NCI-H510A (cell line): ENCODE data around the gene OR13C5.
"Not testable (repeated sequence)": the region's sequence is repeated elsewhere in the genome, so short reads cannot be mapped to it uniquely, and the experiment has no call there.

Experiments
- DNase-seq: peaks from one replicate; lab custom pipeline; 2025; lab: John Stamatoyannopoulos, UW

The OR13C5 gene

GRCh38 chr9:104599313-104599712 lies at the start of gene OR13C5:
TSS of gene OR13C5 (minus strand) at chr9:104599413. CDS start at chr9:104599413, 0 bp downstream.
- DNase-seq, result not testable (repeated sequence)

- no peak for DNase-seq
These were observed 36.2 kb upstream of the OR13C5 start for GRCh38 chr9:104635456-104635855.

GRCh38 chr9:104633976-104634520 lies 34.8 kb upstream of the OR13C5 start:
- DNase-seq, result no peak

GRCh38 chr9:104625964-104626363 lies 26.8 kb upstream of the OR13C5 start:
- not testable (repeated sequence) for DNase-seq

- no peak for DNase-seq
These were observed 18.9 kb upstream of the OR13C5 start, which contains the start of gene OR13C9 for GRCh38 chr9:104618104-104618503. TSS of gene OR13C9 (minus strand) at chr9:104618204. CDS start at chr9:104618204, 0 bp downstream.

GRCh38 chr9:104617418-104617817 lies 18.2 kb upstream of the OR13C5 start:
- no peak for DNase-seq

- no peak for DNase-seq
These were observed 12.0 kb upstream of the OR13C5 start for GRCh38 chr9:104611213-104611612.

GRCh38 chr9:104608336-104608735 lies 9.1 kb upstream of the OR13C5 start:
- DNase-seq, result no peak

- no peak for DNase-seq
These were observed 6.9 kb upstream of the OR13C5 start for GRCh38 chr9:104606152-104606551.

- DNase-seq, result not testable (repeated sequence)
These were observed 6.3 kb upstream of the OR13C5 start, which contains the start of gene OR13C2 for GRCh38 chr9:104605527-104605926. TSS of gene OR13C2 (minus strand) at chr9:104605627. CDS start at chr9:104605627, 0 bp downstream.

- DNase-seq, result no peak
These were observed 5.6 kb upstream of the OR13C5 start for GRCh38 chr9:104604801-104605200.

GRCh38 chr9:104598749-104599148 lies 464 bp downstream of the OR13C5 start:
- DNase-seq, result not testable (repeated sequence)

GRCh38 chr9:104589626-104590025 lies 9.6 kb downstream of the OR13C5 start:
- no peak for DNase-seq

- no peak for DNase-seq
These were observed 12.6 kb downstream of the OR13C5 start for GRCh38 chr9:104586496-104587180.

- DNase-seq, result no peak
These were observed 18.7 kb downstream of the OR13C5 start for GRCh38 chr9:104580562-104580961.

- no peak for DNase-seq
These were observed 21.9 kb downstream of the OR13C5 start for GRCh38 chr9:104577263-104577662.

- DNase-seq, result no peak
These were observed 23.8 kb downstream of the OR13C5 start for GRCh38 chr9:104575456-104575855.

- DNase-seq, result no peak
These were observed 26.6 kb downstream of the OR13C5 start for GRCh38 chr9:104572612-104573011.

- DNase-seq, result no peak
These were observed 30.3 kb downstream of the OR13C5 start, which contains the start of gene OR13C8 for GRCh38 chr9:104568868-104569267. TSS of gene OR13C8 (plus strand) at chr9:104569168. CDS start at chr9:104569168, 0 bp downstream.

- no peak for DNase-seq
These were observed 34.9 kb downstream of the OR13C5 start for GRCh38 chr9:104564358-104564757.

- DNase-seq, result no peak
These were observed 42.2 kb downstream of the OR13C5 start for GRCh38 chr9:104556830-104557634.

GRCh38 chr9:104555521-104555920 lies 43.7 kb downstream of the OR13C5 start:
- no peak for DNase-seq

- no peak for DNase-seq
These were observed 46.0 kb downstream of the OR13C5 start for GRCh38 chr9:104553261-104553660.
